Measurements from ENCODE around the gene RUFY1. TPM values are rescaled to one million over a fixed set of nuclear protein-coding genes. Genes with fewer than 3 reads are reported as not detected.
A peak's percentile ranks its signal among the peaks of the same experiment; 100 is the strongest.

Gene RUFY1
- total and polyA plus RNA-seq, 2 of the 13 experiments (the other 11 are each of a cell fraction or from before 2014, with no cell fraction given): 19.9 to 31.9 TPM

DNA sequence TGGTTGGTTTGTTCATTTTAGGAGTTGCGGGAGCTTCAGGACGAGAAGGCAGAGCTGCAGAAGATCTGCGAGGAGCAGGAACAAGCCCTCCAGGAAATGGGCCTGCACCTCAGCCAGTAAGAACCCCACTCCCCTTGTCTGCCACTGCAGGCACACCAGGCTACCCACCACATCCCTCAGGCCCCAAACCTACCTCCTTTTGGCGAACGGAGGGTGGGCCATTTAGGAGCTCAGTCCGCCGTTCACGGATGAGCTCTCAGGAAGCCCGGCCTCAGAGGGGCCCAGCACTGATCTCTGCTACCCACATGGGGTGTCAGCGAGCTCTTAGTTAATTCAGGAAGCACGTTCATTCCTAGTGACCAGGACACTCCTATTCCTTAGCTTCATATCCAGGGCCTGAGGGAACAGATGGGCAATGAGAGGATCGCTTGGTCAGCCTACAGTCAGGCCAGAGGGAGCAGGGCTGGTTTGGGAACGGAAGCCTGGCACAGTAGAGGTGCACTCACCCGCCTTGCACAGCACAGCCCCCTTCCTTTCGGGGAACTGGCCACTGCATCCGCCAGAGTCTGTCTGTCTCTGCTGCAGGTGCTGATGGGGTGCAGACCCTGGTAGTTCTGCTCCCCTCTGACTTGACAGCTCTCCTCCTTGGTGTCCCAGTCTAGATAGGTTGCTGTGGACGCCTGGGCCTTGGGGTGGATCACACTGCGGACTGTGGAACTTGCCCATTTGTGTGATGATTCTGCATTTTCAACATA lies 51.7 kb downstream of the RUFY1 start:
- 0 out of 2 replicates have a peak, but pooled peaks have one; percentile 40 for TF ChIP-seq POLR2AphosphoS2 (IDR thresholded peaks at IDR 0.05; ENCODE audit: low read depth, low read length)
- TF ChIP-seq MXI1 (IDR thresholded peaks at IDR 0.05; ENCODE audit: borderline replicate concordance, low read depth, low read length): no peak
- no peak for DNase-seq (ENCODE audit: low spot score)
- no peak overlapping the region for H3K4me3 ChIP-seq (replicated peaks in 1 of 3; ENCODE audit: insufficient read depth in 1 of 3, low read depth in 2 of 3, low read length in 3 of 3)
- peaks cover 23 to 59% of the 10 kb centered on the region in 2 experiments; a peak in 4 of 5 replicates for H3K36me3 ChIP-seq (replicated peaks in 1 of 2; ENCODE audit: control insufficient read depth in 1 of 2, insufficient read depth in 2 of 2, low read length in 2 of 2)
- no peak overlapping the region for H3K9ac ChIP-seq (ENCODE audit: insufficient read depth, low read depth, low read length)
- H4K20me1 ChIP-seq (ENCODE audit: insufficient read depth, low read length): no peaks in the 10 kb centered on the region
- no peaks in the 10 kb centered on the region for H3K9me3 ChIP-seq (ENCODE audit: low read length)
- intact Hi-C loops (cut with micrococcal nuclease; ENCODE audit: unreplicated experiment) (no loop called here), in situ Hi-C loops (cut with HindIII; ENCODE audit: extremely low pct_ligation_motif_present, low pct_unique_long_range_greater_than_20kb) (no loop called here)
- no peaks in the 10 kb centered on the region for H3K27me3 ChIP-seq (ENCODE audit: control insufficient read depth in 1 of 2, insufficient read depth in 2 of 2, low read length in 2 of 2)
- no peak for ATAC-seq
- H3K27ac ChIP-seq (ENCODE audit: extremely low read length, insufficient read depth, low read length): no peak overlapping the region
- CTCF ChIA-PET (ENCODE audit: low intra/inter-chr PET ratio, low total read pairs): no interaction called here
- no TSS peak for BruUV-seq (replicated peaks)
- no peaks in the 10 kb centered on the region for H3K4me1 ChIP-seq (ENCODE audit: insufficient read depth, low read length)
- no peak overlapping the region for H3K4me2 ChIP-seq (ENCODE audit: low read depth, low read length)
- POLR2A ChIA-PET: interaction anchor here (0.8 kb wide), 1 partner anchor 21 kb away, joined by 5 read pairs; the partner anchor contains the start of gene HNRNPH1
- H2AFZ ChIP-seq (ENCODE audit: low read length): no peak overlapping the region
- FAIRE-seq: no peak
- H3K79me2 ChIP-seq (ENCODE audit: insufficient read depth, low read length): no peaks in the 10 kb centered on the region
- 92% methylated on average over 14 of the region's 18 CpGs for WGBS (ENCODE audit: low lambda C conversion rate)

DNA sequence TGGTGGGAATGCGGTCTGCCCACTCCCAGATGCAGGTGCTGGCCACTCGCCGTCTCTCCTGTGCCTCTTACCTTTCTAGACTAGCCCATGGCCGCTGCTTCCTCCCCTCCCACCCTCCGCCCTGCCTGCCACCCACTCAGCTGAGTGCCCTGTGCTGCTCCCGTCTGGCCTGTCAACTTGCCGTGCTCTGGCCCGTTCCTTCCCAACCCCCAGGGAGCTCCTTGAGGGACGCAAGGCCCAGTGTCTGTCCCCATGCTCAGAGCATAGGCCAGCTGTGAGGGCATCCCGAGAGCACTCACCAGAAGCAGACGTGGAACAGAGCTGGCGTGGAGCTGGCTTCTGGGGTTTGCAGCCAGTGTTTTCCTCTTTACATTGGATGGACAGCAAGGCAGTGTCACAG lies 53.0 kb downstream of the RUFY1 start:
- Histone ChIP-seq H3K4me3 (replicated peaks in 1 of 3; ENCODE audit: insufficient read depth in 1 of 3, low read depth in 2 of 3, low read length in 3 of 3) (no peak overlapping the region), H3K36me3 (replicated peaks in 1 of 2; ENCODE audit: control insufficient read depth in 1 of 2, insufficient read depth in 2 of 2, low read length in 2 of 2) (peaks cover 21 to 67% of the 10 kb centered on the region in 2 experiments), H4K20me1 (ENCODE audit: insufficient read depth, low read length) (no peaks in the 10 kb centered on the region), H3K27me3 (ENCODE audit: control insufficient read depth in 1 of 2, insufficient read depth in 2 of 2, low read length in 2 of 2) (no peaks in the 10 kb centered on the region), H3K4me1 (ENCODE audit: insufficient read depth, low read length) (no peaks in the 10 kb centered on the region), H3K9me3 (ENCODE audit: low read length) (no peaks in the 10 kb centered on the region), H3K4me2 (ENCODE audit: low read depth, low read length) (no peak overlapping the region), H3K27ac (ENCODE audit: extremely low read length, insufficient read depth, low read length) (no peak overlapping the region), H2AFZ (ENCODE audit: low read length) (no peak overlapping the region), H3K79me2 (ENCODE audit: insufficient read depth, low read length) (no peaks in the 10 kb centered on the region), H3K9ac (ENCODE audit: insufficient read depth, low read depth, low read length) (no peak overlapping the region)
- no TSS peak for BruUV-seq (replicated peaks)
- POLR2A ChIA-PET: interaction anchor here (2.7 kb wide), 1 partner anchor 20 kb away, joined by 9 read pairs; the partner anchor contains the start of gene HNRNPH1
- FAIRE-seq: no peak
- ATAC-seq: no peak
- CTCF ChIA-PET (ENCODE audit: low intra/inter-chr PET ratio, low total read pairs): no interaction called here
- DNase-seq (ENCODE audit: low spot score): no peak
- intact Hi-C loops (cut with micrococcal nuclease; ENCODE audit: unreplicated experiment): no loop called here
- TF ChIP-seq ZNF615 (CRISPR knock-in tag; IDR thresholded peaks at IDR 0.05; ENCODE audit: borderline replicate concordance) (no peak), IRF2 (CRISPR knock-in tag; IDR thresholded peaks at IDR 0.05) (no peak), AGO2 (optimal IDR thresholded peaks at IDR 0.05; ENCODE audit: low read depth, low read length) (peak; percentile 75), STAT5B (CRISPR knock-in tag; IDR thresholded peaks at IDR 0.05) (no peak)
- in situ Hi-C loops (cut with HindIII; ENCODE audit: extremely low pct_ligation_motif_present, low pct_unique_long_range_greater_than_20kb): no loop called here
- WGBS (ENCODE audit: low lambda C conversion rate): 97% methylated on average over 12 of the region's 12 CpGs
